Smooth muscle cell (in vitro differentiated cells): ENCODE measurements around the gene TMEM196. TPM values are rescaled to one million over a fixed set of nuclear protein-coding genes. Genes with fewer than 3 reads are reported as not detected.
A peak's percentile ranks its signal among the peaks of the same experiment; 100 is the strongest.

Source experiments
- DNase-seq: peaks from one replicate; lab custom pipeline; 2025; ENCODE audit not compliant: unreplicated experiment; lab: John Stamatoyannopoulos, UW
- H2AFZ ChIP-seq: fragments of 200-600 bp; sonication (generic); 2 replicates; pipeline ENCODE4 v1.6.0; 2016; ENCODE audit warnings: antibody characterized with exemption, low read depth, mild to moderate bottlenecking
- H3F3A ChIP-seq: fragments of 200-600 bp; sonication (generic); 2 replicates; pipeline ENCODE4 v1.6.0; 2017; ENCODE audit warnings: antibody characterized with exemption, low read depth
- H3K27ac ChIP-seq: fragments of 200-600 bp; sonication (generic); 2 replicates; pipeline ENCODE4 v1.5.1; 2016; ENCODE audit warnings: low read depth, mild to moderate bottlenecking
- H3K27me3 ChIP-seq: fragments of 200-600 bp; sonication (generic); 2 replicates; pipeline ENCODE4 v1.6.1; 2016; ENCODE audit warnings: low read depth, mild to moderate bottlenecking
- H3K36me3 ChIP-seq: fragments of 200-600 bp; sonication (generic); 2 replicates; pipeline ENCODE4 v1.5.1; 2016; ENCODE audit warnings: low read depth
- H3K4me1 ChIP-seq: fragments of 200-600 bp; sonication (generic); 2 replicates; pipeline ENCODE4 v1.5.1; 2016; ENCODE audit warnings: low read depth
- H3K4me2 ChIP-seq: fragments of 200-600 bp; sonication (generic); 2 replicates; pipeline ENCODE4 v1.6.0; 2016; ENCODE audit warnings: mild to moderate bottlenecking
- H3K4me3 ChIP-seq: fragments of 200-600 bp; sonication (generic); 2 replicates; pipeline ENCODE4 v1.5.1; 2016; ENCODE audit warnings: mild to moderate bottlenecking
- H3K79me2 ChIP-seq: fragments of 200-600 bp; sonication (generic); 2 replicates; pipeline ENCODE4 v1.6.0; 2016; ENCODE audit warnings: low read depth, mild to moderate bottlenecking
- H3K9ac ChIP-seq: fragments of 200-600 bp; sonication (generic); 2 replicates; pipeline ENCODE4 v1.6.0; 2016; ENCODE audit warnings: low read depth
- H3K9me3 ChIP-seq: fragments of 200-600 bp; sonication (generic); replicated peaks from 2 replicates; pipeline ENCODE4 v1.5.1; 2016; ENCODE audit warnings: low read depth
- H4K20me1 ChIP-seq: fragments of 200-600 bp; sonication (generic); 2 replicates; pipeline ENCODE4 v1.6.0; 2016; ENCODE audit warnings: low read depth
- WGBS: methylation state at CpG from one replicate; pipeline ENCODE4 v1.1.7; 2016; ENCODE audit warnings: low lambda C conversion rate; 5-methylcytosine and 5-hydroxymethylcytosine counted together
- polyA plus RNA-seq: library from polyadenylated mRNA; unstranded; fragments of >200 nt; fragmentation: Nextera tagmentation; extraction: Ambion mirVana; gene quantifications from 2 replicates; pipeline ENCODE4 v1.2.1, GENCODE V29; 2016
- total RNA-seq: library from RNA; depleted of rRNA; stranded (reverse); fragments of >200 nt; gene quantifications from 2 replicates; pipeline ENCODE4 v1.2.3, GENCODE V29; 2014
- TF ChIP-seq, protein P1 (sequence below): fragments of 200-600 bp; sonication (generic); IDR thresholded peaks from 2 replicates; pipeline ENCODE4 v1.5.1; 2017; ENCODE audit warnings: borderline replicate concordance, mild to moderate bottlenecking, antibody characterized with exemption; ENCODE audit not compliant: insufficient read depth, poor library complexity, severe bottlenecking

TMEM196 gene
- total and polyA plus RNA-seq, 2 experiments from 2014 or later: not detected

DNA sequence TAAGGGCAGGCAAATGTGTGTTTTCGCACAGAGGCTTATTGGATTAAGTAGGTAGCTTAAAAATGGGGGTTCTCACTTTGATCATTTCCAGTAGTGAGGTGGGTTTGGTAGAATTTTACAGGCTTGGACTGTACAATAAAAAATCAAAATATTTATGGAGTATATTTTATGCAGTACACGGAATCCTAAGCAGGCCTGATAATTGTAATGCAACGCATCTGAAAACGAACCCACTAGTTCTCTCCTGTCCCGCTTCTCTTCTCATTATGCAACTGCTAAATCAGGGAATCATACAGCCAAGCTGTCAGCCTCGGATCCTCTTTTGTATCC lies 64.2 kb downstream of the TMEM196 start:
- no peak overlapping the region for H3K27ac ChIP-seq
- H3K4me1 ChIP-seq: peaks cover 12% of the 10 kb centered on the region
- no peaks in the 10 kb centered on the region for H4K20me1 ChIP-seq
- H3K27me3 ChIP-seq: no peaks in the 10 kb centered on the region
- H3K79me2 ChIP-seq: peaks cover 42% of the 10 kb centered on the region
- no peaks in the 10 kb centered on the region for H3K9me3 ChIP-seq
- WGBS: 64% methylated on average over 6 of the region's 6 CpGs
- peak overlapping the region; percentile 72 for H2AFZ ChIP-seq
- TF ChIP-seq, protein P1, sequence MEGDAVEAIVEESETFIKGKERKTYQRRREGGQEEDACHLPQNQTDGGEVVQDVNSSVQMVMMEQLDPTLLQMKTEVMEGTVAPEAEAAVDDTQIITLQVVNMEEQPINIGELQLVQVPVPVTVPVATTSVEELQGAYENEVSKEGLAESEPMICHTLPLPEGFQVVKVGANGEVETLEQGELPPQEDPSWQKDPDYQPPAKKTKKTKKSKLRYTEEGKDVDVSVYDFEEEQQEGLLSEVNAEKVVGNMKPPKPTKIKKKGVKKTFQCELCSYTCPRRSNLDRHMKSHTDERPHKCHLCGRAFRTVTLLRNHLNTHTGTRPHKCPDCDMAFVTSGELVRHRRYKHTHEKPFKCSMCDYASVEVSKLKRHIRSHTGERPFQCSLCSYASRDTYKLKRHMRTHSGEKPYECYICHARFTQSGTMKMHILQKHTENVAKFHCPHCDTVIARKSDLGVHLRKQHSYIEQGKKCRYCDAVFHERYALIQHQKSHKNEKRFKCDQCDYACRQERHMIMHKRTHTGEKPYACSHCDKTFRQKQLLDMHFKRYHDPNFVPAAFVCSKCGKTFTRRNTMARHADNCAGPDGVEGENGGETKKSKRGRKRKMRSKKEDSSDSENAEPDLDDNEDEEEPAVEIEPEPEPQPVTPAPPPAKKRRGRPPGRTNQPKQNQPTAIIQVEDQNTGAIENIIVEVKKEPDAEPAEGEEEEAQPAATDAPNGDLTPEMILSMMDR: no peak
- H3K4me2 ChIP-seq: peak overlapping the region; percentile 75
- peak overlapping the region; percentile 83 for H3K4me3 ChIP-seq
- H3K36me3 ChIP-seq: no peaks in the 10 kb centered on the region
- no peak for DNase-seq
- H3F3A ChIP-seq: no peaks in the 10 kb centered on the region
- no peak overlapping the region for H3K9ac ChIP-seq

DNA sequence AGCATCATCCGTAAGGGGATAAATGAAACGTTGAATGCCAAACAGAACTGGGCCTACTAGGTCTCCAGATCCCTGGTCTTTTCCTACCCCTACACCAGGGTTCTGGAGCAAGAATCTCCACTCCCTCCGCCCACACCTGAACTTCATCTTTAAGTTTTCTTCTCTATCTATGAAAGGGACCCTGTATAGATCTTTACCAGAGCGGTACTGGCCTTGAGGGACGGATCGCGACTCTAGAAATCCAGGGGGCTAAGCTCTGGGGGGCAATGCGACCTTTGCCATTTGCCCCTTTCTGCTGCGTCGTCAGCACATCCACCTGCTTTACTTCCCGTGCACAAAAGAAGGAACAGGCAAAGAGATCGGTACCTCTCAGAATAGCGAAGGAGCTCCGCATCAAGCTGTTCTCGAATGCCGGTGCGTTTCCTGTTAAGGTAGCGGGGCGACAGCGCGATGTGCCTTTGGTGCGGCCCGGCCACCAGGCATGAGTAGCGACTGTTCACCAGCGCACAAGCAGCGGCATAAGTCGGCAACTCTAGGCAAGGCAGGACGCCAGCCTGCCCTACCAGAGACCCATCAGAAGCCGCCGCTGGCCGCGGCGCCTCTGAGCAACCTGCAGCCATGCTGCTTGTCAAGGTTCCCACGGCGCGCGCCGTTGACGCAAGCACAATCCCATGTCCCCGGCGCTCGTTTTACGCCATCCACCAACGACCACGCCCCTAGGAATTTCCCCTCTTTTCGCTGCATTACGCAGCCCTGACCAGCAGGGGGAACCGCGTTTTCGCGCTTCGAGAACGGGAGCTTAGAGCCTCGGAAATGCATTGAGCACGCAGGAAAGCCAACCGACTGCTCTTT lies 64.8 kb downstream of the TMEM196 start, which contains the start of gene POLR1F:
Gene POLR1F, minus strand, starts transcription at position 641 of the 852 bp plus-strand sequence. Its CDS starts 21 bp downstream, at position 620.
- H3K4me3 ChIP-seq: peak within 1 kb of the TSS; percentile 83
- 1% methylated on average over 56 of the region's 56 CpGs for WGBS
- peak within 1 kb of the TSS; percentile 81 for H3K9ac ChIP-seq
- no peaks in the 10 kb centered on the region for H4K20me1 ChIP-seq
- H3K27me3 ChIP-seq: no peaks in the 10 kb centered on the region
- peaks cover 3% of the 10 kb centered on the region for H3K36me3 ChIP-seq
- peaks cover 45% of the 10 kb centered on the region for H3K79me2 ChIP-seq
- DNase-seq: peak; percentile 84
- H3K9me3 ChIP-seq: no peaks in the 10 kb centered on the region
- H2AFZ ChIP-seq: peak within 1 kb of the TSS; percentile 72
- no peaks in the 10 kb centered on the region for H3F3A ChIP-seq
- peaks cover 12% of the 10 kb centered on the region for H3K4me1 ChIP-seq
- peak within 1 kb of the TSS; percentile 95 for H3K4me2 ChIP-seq
- H3K27ac ChIP-seq: no peak within 1 kb of the TSS
- TF ChIP-seq, protein P1: peak; percentile 86

DNA sequence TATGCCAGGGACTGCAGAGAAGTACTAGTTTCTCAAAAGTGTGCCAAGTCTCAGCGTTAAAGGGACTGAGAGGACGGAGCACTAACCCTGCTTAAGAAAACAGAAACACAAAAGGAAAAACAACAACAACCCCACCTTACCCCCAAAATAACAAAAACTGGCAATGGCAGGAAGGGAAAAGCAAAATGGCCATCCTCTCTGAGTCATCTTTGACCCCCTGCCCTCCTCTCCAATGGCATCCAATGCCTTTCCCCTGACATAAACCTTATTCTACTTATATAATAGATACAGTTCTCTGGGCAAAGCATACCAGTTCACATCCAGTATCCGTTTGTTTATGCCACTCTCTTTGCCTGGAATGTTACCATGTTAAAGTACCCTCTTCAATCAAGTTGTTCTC lies 66.2 kb downstream of the TMEM196 start:
- peak overlapping the region; percentile 83 for H3K4me3 ChIP-seq
- WGBS: 76% methylated on average over 3 of the region's 3 CpGs

More for the DNA sequence above, 66.2 kb downstream of the TMEM196 start:
- Histone ChIP-seq H3K9ac (no peak overlapping the region), H3K27ac (no peak overlapping the region), H3K79me2 (peaks cover 48% of the 10 kb centered on the region), H2AFZ (no peak overlapping the region), H3K4me2 (peak overlapping the region; percentile 95), H3K9me3 (no peaks in the 10 kb centered on the region), H3K36me3 (peaks cover 8% of the 10 kb centered on the region), H3F3A (no peaks in the 10 kb centered on the region), H3K4me1 (peaks cover 12% of the 10 kb centered on the region), H3K27me3 (no peaks in the 10 kb centered on the region), H4K20me1 (no peaks in the 10 kb centered on the region)
- no peak for DNase-seq
- TF ChIP-seq, protein P1: no peak
